GM23338 (cell line): Measurements from ENCODE around the gene ROCK2. TPM values are rescaled to one million over a fixed set of nuclear protein-coding genes. Genes with fewer than 3 reads are reported as not detected.

Source experiments
- ATAC-seq: fragments of 200-7000 bp; cut with Tn5 transposase; 3 replicates; pipeline ENCODE4 v1.9.1; 2020
- DNase-seq: peaks from one replicate; pipeline ENCODE4 v3.0.0-alpha.2; 2015; ENCODE audit warnings: low spot score
- H2AFZ ChIP-seq: fragments of 200-600 bp; sonication (generic); 2 replicates; pipeline ENCODE4 v1.8.0; 2016; ENCODE audit warnings: antibody characterized with exemption, mild to moderate bottlenecking, moderate library complexity
- H3F3A ChIP-seq: fragments of 200-600 bp; sonication (generic); replicated peaks from 2 replicates; pipeline ENCODE4 v1.8.0; 2017; ENCODE audit warnings: antibody characterized with exemption, mixed run types, low read depth
- H3K27ac ChIP-seq: fragments of 200-600 bp; sonication (generic); 2 replicates; pipeline ENCODE4 v1.6.1; 2016; ENCODE audit warnings: low read depth
- H3K27me3 ChIP-seq: fragments of 200-600 bp; sonication (generic); 2 replicates; pipeline ENCODE4 v1.8.0; 2016; ENCODE audit warnings: mild to moderate bottlenecking, mixed run types, moderate library complexity; ENCODE audit not compliant: insufficient read depth
- H3K36me3 ChIP-seq: fragments of 200-600 bp; sonication (generic); 2 replicates; pipeline ENCODE4 v1.8.0; 2016; ENCODE audit warnings: mild to moderate bottlenecking; ENCODE audit not compliant: insufficient read depth
- H3K4me1 ChIP-seq: fragments of 200-600 bp; sonication (generic); 2 replicates; pipeline ENCODE4 v1.8.0; 2016; ENCODE audit warnings: mild to moderate bottlenecking, moderate library complexity; ENCODE audit not compliant: insufficient read depth
- H3K4me2 ChIP-seq: fragments of 200-600 bp; sonication (generic); 2 replicates; pipeline ENCODE4 v1.7.1; 2017; ENCODE audit warnings: mixed run types
- H3K4me3 ChIP-seq: fragments of 200-600 bp; sonication (generic); 2 replicates; pipeline ENCODE4 v1.6.1; 2016; ENCODE audit warnings: mixed run types
- H3K79me2 ChIP-seq: fragments of 200-600 bp; sonication (generic); replicated peaks from 2 replicates; pipeline ENCODE4 v1.8.0; 2017; ENCODE audit warnings: mild to moderate bottlenecking; ENCODE audit not compliant: insufficient read depth
- H3K9me2 ChIP-seq: fragments of 200-600 bp; sonication (generic); 2 replicates; pipeline ENCODE4 v1.8.0; 2017; ENCODE audit not compliant: insufficient read depth
- H4K20me1 ChIP-seq: fragments of 200-600 bp; sonication (generic); replicated peaks from 2 replicates; pipeline ENCODE4 v1.8.0; 2017; ENCODE audit warnings: mild to moderate bottlenecking; ENCODE audit not compliant: insufficient read depth
- H3K27ac Mint-ChIP-seq: 2 replicates; pipeline ENCODE4 v1.8.0; 2020; ENCODE audit warnings: inconsistent platforms, mild to moderate bottlenecking, moderate library complexity, mixed read lengths
- H3K27me3 Mint-ChIP-seq: 3 replicates; pipeline ENCODE4 v1.8.0; 2022; ENCODE audit warnings: low read depth, mild to moderate bottlenecking, moderate library complexity, mixed read lengths, inconsistent platforms; ENCODE audit not compliant: insufficient read depth, poor library complexity
- H3K36me3 Mint-ChIP-seq: 3 replicates; pipeline ENCODE4 v1.8.0; 2021; ENCODE audit warnings: low read depth, mild to moderate bottlenecking, inconsistent platforms, moderate library complexity, mixed read lengths
- H3K4me1 Mint-ChIP-seq: 3 replicates; pipeline ENCODE4 v1.8.0; 2020; ENCODE audit warnings: mild to moderate bottlenecking, inconsistent platforms, mixed read lengths
- H3K4me3 Mint-ChIP-seq: 3 replicates; pipeline ENCODE4 v1.8.0; 2021; ENCODE audit warnings: moderate library complexity, mild to moderate bottlenecking, inconsistent platforms, mixed read lengths
- H3K9me3 Mint-ChIP-seq: 3 replicates; pipeline ENCODE4 v1.8.0; 2020; ENCODE audit warnings: moderate library complexity, mild to moderate bottlenecking, inconsistent platforms, mixed read lengths
- CREB1 ChIP-seq: fragments of 250-450 bp; sonication (Bioruptor Pico); IDR thresholded peaks from 2 replicates; pipeline ENCODE4 v1.5.0; 2020; ENCODE audit warnings: low read depth, mild to moderate bottlenecking, moderate library complexity
- EZH2 ChIP-seq: fragments of 200-600 bp; sonication (generic); IDR thresholded peaks from one replicate; pipeline ENCODE4 v1.8.0; 2017; ENCODE audit warnings: antibody characterized with exemption, mild to moderate bottlenecking, low read depth; ENCODE audit not compliant: unreplicated experiment
- EZH2phosphoT487 ChIP-seq: fragments of 200-600 bp; sonication (generic); IDR thresholded peaks from one replicate; pipeline ENCODE4 v1.8.1; 2018; ENCODE audit warnings: antibody characterized with exemption; ENCODE audit not compliant: unreplicated experiment
- JUNB ChIP-seq: IDR thresholded peaks from one replicate; pipeline ENCODE4 v1.6.1; 2016; ENCODE audit warnings: antibody characterized with exemption; ENCODE audit not compliant: unreplicated experiment
- NANOG ChIP-seq: IDR thresholded peaks from 2 replicates; pipeline ENCODE4 v1.6.1; 2016; ENCODE audit warnings: antibody characterized with exemption, borderline replicate concordance
- POLR2AphosphoS5 ChIP-seq: IDR thresholded peaks from 2 replicates; pipeline ENCODE4 v1.6.1; 2016; ENCODE audit warnings: antibody characterized with exemption, low read depth
- STAT1 ChIP-seq: IDR thresholded peaks from one replicate; pipeline ENCODE4 v1.6.1; 2016; ENCODE audit warnings: antibody characterized with exemption; ENCODE audit not compliant: unreplicated experiment
- ZNF114 ChIP-seq: fragments of 250-450 bp; sonication (Bioruptor Pico); IDR thresholded peaks from 2 replicates; pipeline ENCODE4 v1.5.0; 2020; ENCODE audit warnings: mild to moderate bottlenecking, moderate library complexity
- ZNF331 ChIP-seq: fragments of 250-450 bp; sonication (Bioruptor Pico); IDR thresholded peaks from 2 replicates; pipeline ENCODE4 v1.5.0; 2020; ENCODE audit warnings: low read depth, mild to moderate bottlenecking, moderate library complexity
- polyA plus RNA-seq: library from polyadenylated mRNA; unstranded; fragments of >200 nt; fragmentation: Nextera tagmentation; extraction: Ambion mirVana; gene quantifications from 2 replicates; pipeline ENCODE4 v1.2.1, GENCODE V29; 2016
- total RNA-seq: library from RNA; depleted of rRNA; stranded (reverse); fragments of >200 nt; shearing (Covaris generic); gene quantifications from 2 replicates; pipeline ENCODE4 v1.2.3, GENCODE V29; 2014
- TF ChIP-seq, protein P1 (sequence below), 2 experiments: fragments of 200-600 bp in 1 of 2; sonication (generic) in 1 of 2; conservative IDR thresholded peaks; 2 replicates each; pipeline versions ENCODE4 v1.5.1 to v1.6.1; 2016 to 2017; ENCODE audit warnings: antibody characterized with exemption in 2 of 2, low read depth in 2 of 2, mild to moderate bottlenecking in 2 of 2, moderate library complexity in 1 of 2
- TF ChIP-seq, protein P2 (sequence below): IDR thresholded peaks from one replicate; pipeline ENCODE4 v1.6.1; 2018; ENCODE audit warnings: antibody characterized with exemption; ENCODE audit not compliant: unreplicated experiment
- TF ChIP-seq, protein P3 (sequence below): IDR thresholded peaks from 2 replicates; pipeline ENCODE4 v1.6.1; 2016; ENCODE audit warnings: antibody characterized with exemption
- TF ChIP-seq, protein P4 (sequence below): fragments of 250-450 bp; sonication (Bioruptor Pico); IDR thresholded peaks from 2 replicates; pipeline ENCODE4 v1.5.0; 2020; ENCODE audit warnings: mild to moderate bottlenecking, moderate library complexity

ROCK2 gene
- total and polyA plus RNA-seq, 2 experiments from 2014 or later: 16.4 to 28.0 TPM

DNA sequence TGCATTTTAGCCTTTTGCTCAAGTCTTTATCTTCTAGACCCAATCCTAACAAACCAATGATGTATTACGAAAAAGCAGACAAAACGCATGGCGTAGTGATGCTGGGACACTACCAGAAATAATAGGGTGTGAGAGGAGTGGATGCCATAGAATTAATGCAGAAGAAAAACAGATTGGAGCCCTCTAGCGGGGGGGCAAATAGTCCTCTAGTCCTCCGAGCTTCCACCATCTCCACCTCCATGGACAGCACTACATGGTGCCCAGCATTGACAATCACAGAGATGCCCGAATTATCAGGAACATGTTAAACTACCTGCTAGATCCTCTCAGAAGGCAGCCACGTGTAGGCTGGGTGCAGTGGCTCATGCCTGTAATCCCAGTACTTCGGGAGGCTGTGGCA lies 15.4 kb upstream of the ROCK2 start:
- no peaks in the 10 kb centered on the region for H3K27me3 ChIP-seq
- 0 out of 3 replicates have a peak, but pooled peaks cover 2% of the 10 kb centered on the region for H3K4me1 Mint-ChIP-seq
- H3K4me3 Mint-ChIP-seq: no peak overlapping the region
- no peak overlapping the region for H3K4me3 ChIP-seq
- DNase-seq (no peak), ATAC-seq (no peak)
- H3K36me3 Mint-ChIP-seq: no peaks in the 10 kb centered on the region
- H2AFZ ChIP-seq: no peak overlapping the region
- H3K27ac Mint-ChIP-seq: no peak overlapping the region
- no peaks in the 10 kb centered on the region for H3K9me2 ChIP-seq
- H3F3A ChIP-seq: no peaks in the 10 kb centered on the region
- H3K36me3 ChIP-seq: no peaks in the 10 kb centered on the region
- H3K79me2 ChIP-seq: no peaks in the 10 kb centered on the region
- TF ChIP-seq ZNF114 (CRISPR knock-in tag): no peak
- TF ChIP-seq STAT1: no peak
- no peak for TF ChIP-seq EZH2phosphoT487
- TF ChIP-seq ZNF331: no peak
- TF ChIP-seq, protein P1, sequence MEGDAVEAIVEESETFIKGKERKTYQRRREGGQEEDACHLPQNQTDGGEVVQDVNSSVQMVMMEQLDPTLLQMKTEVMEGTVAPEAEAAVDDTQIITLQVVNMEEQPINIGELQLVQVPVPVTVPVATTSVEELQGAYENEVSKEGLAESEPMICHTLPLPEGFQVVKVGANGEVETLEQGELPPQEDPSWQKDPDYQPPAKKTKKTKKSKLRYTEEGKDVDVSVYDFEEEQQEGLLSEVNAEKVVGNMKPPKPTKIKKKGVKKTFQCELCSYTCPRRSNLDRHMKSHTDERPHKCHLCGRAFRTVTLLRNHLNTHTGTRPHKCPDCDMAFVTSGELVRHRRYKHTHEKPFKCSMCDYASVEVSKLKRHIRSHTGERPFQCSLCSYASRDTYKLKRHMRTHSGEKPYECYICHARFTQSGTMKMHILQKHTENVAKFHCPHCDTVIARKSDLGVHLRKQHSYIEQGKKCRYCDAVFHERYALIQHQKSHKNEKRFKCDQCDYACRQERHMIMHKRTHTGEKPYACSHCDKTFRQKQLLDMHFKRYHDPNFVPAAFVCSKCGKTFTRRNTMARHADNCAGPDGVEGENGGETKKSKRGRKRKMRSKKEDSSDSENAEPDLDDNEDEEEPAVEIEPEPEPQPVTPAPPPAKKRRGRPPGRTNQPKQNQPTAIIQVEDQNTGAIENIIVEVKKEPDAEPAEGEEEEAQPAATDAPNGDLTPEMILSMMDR (conservative IDR thresholded peaks at IDR 0.05; ENCODE audit: low read depth in 2 of 2): no peak
- TF ChIP-seq CREB1: no peak
- no peak for TF ChIP-seq JUNB
- TF ChIP-seq, protein P2, sequence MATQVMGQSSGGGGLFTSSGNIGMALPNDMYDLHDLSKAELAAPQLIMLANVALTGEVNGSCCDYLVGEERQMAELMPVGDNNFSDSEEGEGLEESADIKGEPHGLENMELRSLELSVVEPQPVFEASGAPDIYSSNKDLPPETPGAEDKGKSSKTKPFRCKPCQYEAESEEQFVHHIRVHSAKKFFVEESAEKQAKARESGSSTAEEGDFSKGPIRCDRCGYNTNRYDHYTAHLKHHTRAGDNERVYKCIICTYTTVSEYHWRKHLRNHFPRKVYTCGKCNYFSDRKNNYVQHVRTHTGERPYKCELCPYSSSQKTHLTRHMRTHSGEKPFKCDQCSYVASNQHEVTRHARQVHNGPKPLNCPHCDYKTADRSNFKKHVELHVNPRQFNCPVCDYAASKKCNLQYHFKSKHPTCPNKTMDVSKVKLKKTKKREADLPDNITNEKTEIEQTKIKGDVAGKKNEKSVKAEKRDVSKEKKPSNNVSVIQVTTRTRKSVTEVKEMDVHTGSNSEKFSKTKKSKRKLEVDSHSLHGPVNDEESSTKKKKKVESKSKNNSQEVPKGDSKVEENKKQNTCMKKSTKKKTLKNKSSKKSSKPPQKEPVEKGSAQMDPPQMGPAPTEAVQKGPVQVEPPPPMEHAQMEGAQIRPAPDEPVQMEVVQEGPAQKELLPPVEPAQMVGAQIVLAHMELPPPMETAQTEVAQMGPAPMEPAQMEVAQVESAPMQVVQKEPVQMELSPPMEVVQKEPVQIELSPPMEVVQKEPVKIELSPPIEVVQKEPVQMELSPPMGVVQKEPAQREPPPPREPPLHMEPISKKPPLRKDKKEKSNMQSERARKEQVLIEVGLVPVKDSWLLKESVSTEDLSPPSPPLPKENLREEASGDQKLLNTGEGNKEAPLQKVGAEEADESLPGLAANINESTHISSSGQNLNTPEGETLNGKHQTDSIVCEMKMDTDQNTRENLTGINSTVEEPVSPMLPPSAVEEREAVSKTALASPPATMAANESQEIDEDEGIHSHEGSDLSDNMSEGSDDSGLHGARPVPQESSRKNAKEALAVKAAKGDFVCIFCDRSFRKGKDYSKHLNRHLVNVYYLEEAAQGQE: no peak
- no peak for TF ChIP-seq POLR2AphosphoS5
- TF ChIP-seq, protein P3, sequence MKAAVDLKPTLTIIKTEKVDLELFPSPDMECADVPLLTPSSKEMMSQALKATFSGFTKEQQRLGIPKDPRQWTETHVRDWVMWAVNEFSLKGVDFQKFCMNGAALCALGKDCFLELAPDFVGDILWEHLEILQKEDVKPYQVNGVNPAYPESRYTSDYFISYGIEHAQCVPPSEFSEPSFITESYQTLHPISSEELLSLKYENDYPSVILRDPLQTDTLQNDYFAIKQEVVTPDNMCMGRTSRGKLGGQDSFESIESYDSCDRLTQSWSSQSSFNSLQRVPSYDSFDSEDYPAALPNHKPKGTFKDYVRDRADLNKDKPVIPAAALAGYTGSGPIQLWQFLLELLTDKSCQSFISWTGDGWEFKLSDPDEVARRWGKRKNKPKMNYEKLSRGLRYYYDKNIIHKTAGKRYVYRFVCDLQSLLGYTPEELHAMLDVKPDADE: no peak
- TF ChIP-seq EZH2: no peak
- TF ChIP-seq NANOG: no peak
- TF ChIP-seq, protein P4, sequence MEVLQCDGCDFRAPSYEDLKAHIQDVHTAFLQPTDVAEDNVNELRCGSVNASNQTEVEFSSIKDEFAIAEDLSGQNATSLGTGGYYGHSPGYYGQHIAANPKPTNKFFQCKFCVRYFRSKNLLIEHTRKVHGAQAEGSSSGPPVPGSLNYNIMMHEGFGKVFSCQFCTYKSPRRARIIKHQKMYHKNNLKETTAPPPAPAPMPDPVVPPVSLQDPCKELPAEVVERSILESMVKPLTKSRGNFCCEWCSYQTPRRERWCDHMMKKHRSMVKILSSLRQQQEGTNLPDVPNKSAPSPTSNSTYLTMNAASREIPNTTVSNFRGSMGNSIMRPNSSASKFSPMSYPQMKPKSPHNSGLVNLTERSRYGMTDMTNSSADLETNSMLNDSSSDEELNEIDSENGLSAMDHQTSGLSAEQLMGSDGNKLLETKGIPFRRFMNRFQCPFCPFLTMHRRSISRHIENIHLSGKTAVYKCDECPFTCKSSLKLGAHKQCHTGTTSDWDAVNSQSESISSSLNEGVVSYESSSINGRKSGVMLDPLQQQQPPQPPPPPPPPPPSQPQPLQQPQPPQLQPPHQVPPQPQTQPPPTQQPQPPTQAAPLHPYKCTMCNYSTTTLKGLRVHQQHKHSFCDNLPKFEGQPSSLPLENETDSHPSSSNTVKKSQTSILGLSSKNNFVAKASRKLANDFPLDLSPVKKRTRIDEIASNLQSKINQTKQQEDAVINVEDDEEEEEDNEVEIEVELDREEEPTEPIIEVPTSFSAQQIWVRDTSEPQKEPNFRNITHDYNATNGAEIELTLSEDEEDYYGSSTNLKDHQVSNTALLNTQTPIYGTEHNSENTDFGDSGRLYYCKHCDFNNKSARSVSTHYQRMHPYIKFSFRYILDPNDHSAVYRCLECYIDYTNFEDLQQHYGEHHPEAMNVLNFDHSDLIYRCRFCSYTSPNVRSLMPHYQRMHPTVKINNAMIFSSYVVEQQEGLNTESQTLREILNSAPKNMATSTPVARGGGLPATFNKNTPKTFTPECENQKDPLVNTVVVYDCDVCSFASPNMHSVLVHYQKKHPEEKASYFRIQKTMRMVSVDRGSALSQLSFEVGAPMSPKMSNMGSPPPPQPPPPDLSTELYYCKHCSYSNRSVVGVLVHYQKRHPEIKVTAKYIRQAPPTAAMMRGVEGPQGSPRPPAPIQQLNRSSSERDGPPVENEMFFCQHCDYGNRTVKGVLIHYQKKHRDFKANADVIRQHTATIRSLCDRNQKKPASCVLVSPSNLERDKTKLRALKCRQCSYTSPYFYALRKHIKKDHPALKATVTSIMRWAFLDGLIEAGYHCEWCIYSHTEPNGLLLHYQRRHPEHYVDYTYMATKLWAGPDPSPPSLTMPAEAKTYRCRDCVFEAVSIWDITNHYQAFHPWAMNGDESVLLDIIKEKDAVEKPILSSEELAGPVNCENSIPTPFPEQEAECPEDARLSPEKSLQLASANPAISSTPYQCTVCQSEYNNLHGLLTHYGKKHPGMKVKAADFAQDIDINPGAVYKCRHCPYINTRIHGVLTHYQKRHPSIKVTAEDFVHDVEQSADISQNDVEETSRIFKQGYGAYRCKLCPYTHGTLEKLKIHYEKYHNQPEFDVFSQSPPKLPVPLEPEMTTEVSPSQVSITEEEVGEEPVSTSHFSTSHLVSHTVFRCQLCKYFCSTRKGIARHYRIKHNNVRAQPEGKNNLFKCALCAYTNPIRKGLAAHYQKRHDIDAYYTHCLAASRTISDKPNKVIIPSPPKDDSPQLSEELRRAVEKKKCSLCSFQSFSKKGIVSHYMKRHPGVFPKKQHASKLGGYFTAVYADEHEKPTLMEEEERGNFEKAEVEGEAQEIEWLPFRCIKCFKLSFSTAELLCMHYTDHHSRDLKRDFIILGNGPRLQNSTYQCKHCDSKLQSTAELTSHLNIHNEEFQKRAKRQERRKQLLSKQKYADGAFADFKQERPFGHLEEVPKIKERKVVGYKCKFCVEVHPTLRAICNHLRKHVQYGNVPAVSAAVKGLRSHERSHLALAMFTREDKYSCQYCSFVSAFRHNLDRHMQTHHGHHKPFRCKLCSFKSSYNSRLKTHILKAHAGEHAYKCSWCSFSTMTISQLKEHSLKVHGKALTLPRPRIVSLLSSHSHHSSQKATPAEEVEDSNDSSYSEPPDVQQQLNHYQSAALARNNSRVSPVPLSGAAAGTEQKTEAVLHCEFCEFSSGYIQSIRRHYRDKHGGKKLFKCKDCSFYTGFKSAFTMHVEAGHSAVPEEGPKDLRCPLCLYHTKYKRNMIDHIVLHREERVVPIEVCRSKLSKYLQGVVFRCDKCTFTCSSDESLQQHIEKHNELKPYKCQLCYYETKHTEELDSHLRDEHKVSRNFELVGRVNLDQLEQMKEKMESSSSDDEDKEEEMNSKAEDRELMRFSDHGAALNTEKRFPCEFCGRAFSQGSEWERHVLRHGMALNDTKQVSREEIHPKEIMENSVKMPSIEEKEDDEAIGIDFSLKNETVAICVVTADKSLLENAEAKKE (CRISPR knock-in tag): no peak
- no peaks in the 10 kb centered on the region for H3K4me1 ChIP-seq
- H3K9me3 Mint-ChIP-seq: no peaks in the 10 kb centered on the region; the same call in 2 of the 3 replicates
- H3K4me2 ChIP-seq: no peak overlapping the region
- H3K27me3 Mint-ChIP-seq: peaks cover 5% of the 10 kb centered on the region
- H4K20me1 ChIP-seq: no peaks in the 10 kb centered on the region
- no peak overlapping the region for H3K27ac ChIP-seq
